ENCODE measurements around the gene NAT16.

Gene NAT16

GRCh38 chr7:101161692-101162471, 18.2 kb downstream of the NAT16 start:
- Mint-ChIP-seq H3K27ac (no peak overlapping the region), H3K9me3 (ENCODE audit: low read depth) (no peaks in the 10 kb centered on the region), H3K4me3 (peak overlapping the region; percentile 79), H3K27me3 (peaks cover 7% of the 10 kb centered on the region), H3K4me1 (ENCODE audit: low read depth) (peaks cover 23% of the 10 kb centered on the region), H3K36me3 (peaks cover 4% of the 10 kb centered on the region)

GRCh38 chr7:101160910-101161309, 19.2 kb downstream of the NAT16 start:
- no peaks in the 10 kb centered on the region for H3K9me3 Mint-ChIP-seq (ENCODE audit: low read depth)
- peaks cover 17% of the 10 kb centered on the region for H3K4me1 Mint-ChIP-seq (ENCODE audit: low read depth)
- peaks cover 4% of the 10 kb centered on the region for H3K36me3 Mint-ChIP-seq
- peaks cover 3% of the 10 kb centered on the region for H3K27me3 Mint-ChIP-seq
- no peak overlapping the region for H3K4me3 Mint-ChIP-seq
- no peak overlapping the region for H3K27ac Mint-ChIP-seq

GRCh38 chr7:101159696-101160674, 20.1 kb downstream of the NAT16 start:
- no peak overlapping the region for H3K4me3 Mint-ChIP-seq
- H3K27me3 Mint-ChIP-seq: no peaks in the 10 kb centered on the region
- H3K27ac Mint-ChIP-seq: no peak overlapping the region
- peaks cover 4% of the 10 kb centered on the region for H3K36me3 Mint-ChIP-seq
- H3K4me1 Mint-ChIP-seq (ENCODE audit: low read depth): peaks cover 14% of the 10 kb centered on the region
- H3K9me3 Mint-ChIP-seq (ENCODE audit: low read depth): no peaks in the 10 kb centered on the region

GRCh38 chr7:101156866-101157589, 23.1 kb downstream of the NAT16 start:
- Mint-ChIP-seq H3K36me3 (peaks cover 4% of the 10 kb centered on the region), H3K4me3 (peak overlapping the region; percentile 23), H3K9me3 (ENCODE audit: low read depth) (no peaks in the 10 kb centered on the region), H3K27ac (no peak overlapping the region), H3K27me3 (no peaks in the 10 kb centered on the region), H3K4me1 (ENCODE audit: low read depth) (peaks cover 10% of the 10 kb centered on the region)

- no peaks in the 10 kb centered on the region for H3K27me3 Mint-ChIP-seq
- H3K27ac Mint-ChIP-seq: no peak overlapping the region
- peaks cover 4% of the 10 kb centered on the region for H3K36me3 Mint-ChIP-seq
- no peaks in the 10 kb centered on the region for H3K9me3 Mint-ChIP-seq (ENCODE audit: low read depth)
- peaks cover 10% of the 10 kb centered on the region for H3K4me1 Mint-ChIP-seq (ENCODE audit: low read depth)
- H3K4me3 Mint-ChIP-seq: no peak overlapping the region
Measured at GRCh38 chr7:101156277-101156676, 23.8 kb downstream of the NAT16 start.

- no peaks in the 10 kb centered on the region for H3K9me3 Mint-ChIP-seq (ENCODE audit: low read depth)
- H3K4me3 Mint-ChIP-seq: peak overlapping the region; percentile 81
- peaks cover 10% of the 10 kb centered on the region for H3K4me1 Mint-ChIP-seq (ENCODE audit: low read depth)
- H3K27ac Mint-ChIP-seq: no peak overlapping the region
- no peaks in the 10 kb centered on the region for H3K27me3 Mint-ChIP-seq
- peaks cover 4% of the 10 kb centered on the region for H3K36me3 Mint-ChIP-seq
Measured at GRCh38 chr7:101155303-101155702, 24.8 kb downstream of the NAT16 start.

GRCh38 chr7:101154693-101155102, 25.4 kb downstream of the NAT16 start:
- peaks cover 4% of the 10 kb centered on the region for H3K36me3 Mint-ChIP-seq
- H3K9me3 Mint-ChIP-seq (ENCODE audit: low read depth): no peaks in the 10 kb centered on the region
- H3K4me3 Mint-ChIP-seq: peak overlapping the region; percentile 81
- H3K4me1 Mint-ChIP-seq (ENCODE audit: low read depth): peaks cover 10% of the 10 kb centered on the region
- no peak overlapping the region for H3K27ac Mint-ChIP-seq
- peaks cover 2% of the 10 kb centered on the region for H3K27me3 Mint-ChIP-seq

GRCh38 chr7:101153969-101154692, 26.0 kb downstream of the NAT16 start, which contains the start of gene AP1S1:
Gene AP1S1 (plus strand): TSS chr7:101154476. CDS start chr7:101154515, 39 bp downstream.
- Mint-ChIP-seq H3K4me3 (peak within 1 kb of the TSS; percentile 84), H3K27ac (no peak within 1 kb of the TSS)

GRCh38 chr7:101151908-101152651, 28.0 kb downstream of the NAT16 start:
- H3K36me3 Mint-ChIP-seq: no peaks in the 10 kb centered on the region
- H3K4me3 Mint-ChIP-seq: no peak overlapping the region
- H3K27me3 Mint-ChIP-seq: peaks cover 11% of the 10 kb centered on the region
- no peak overlapping the region for H3K27ac Mint-ChIP-seq
- no peaks in the 10 kb centered on the region for H3K9me3 Mint-ChIP-seq (ENCODE audit: low read depth)
- H3K4me1 Mint-ChIP-seq (ENCODE audit: low read depth): peaks cover 15% of the 10 kb centered on the region

More at GRCh38 chr7:101153969-101154692, 26.0 kb downstream of the NAT16 start, which contains the start of gene AP1S1:
- Mint-ChIP-seq H3K9me3 (ENCODE audit: low read depth) (no peaks in the 10 kb centered on the region), H3K36me3 (peaks cover 4% of the 10 kb centered on the region), H3K4me1 (ENCODE audit: low read depth) (peaks cover 10% of the 10 kb centered on the region), H3K27me3 (peaks cover 6% of the 10 kb centered on the region)

- Mint-ChIP-seq H3K36me3 (no peaks in the 10 kb centered on the region), H3K27ac (peak overlapping the region; percentile 66), H3K4me3 (peak overlapping the region; percentile 38), H3K4me1 (ENCODE audit: low read depth) (peaks cover 51% of the 10 kb centered on the region), H3K27me3 (peaks cover 8% of the 10 kb centered on the region), H3K9me3 (ENCODE audit: low read depth) (no peaks in the 10 kb centered on the region)
Measured at GRCh38 chr7:101140746-101141382, 39.2 kb downstream of the NAT16 start.

GRCh38 chr7:101140339-101140699, 39.8 kb downstream of the NAT16 start:
- Mint-ChIP-seq H3K27ac (no peak overlapping the region), H3K9me3 (ENCODE audit: low read depth) (no peaks in the 10 kb centered on the region), H3K4me3 (no peak overlapping the region), H3K36me3 (no peaks in the 10 kb centered on the region), H3K4me1 (ENCODE audit: low read depth) (peaks cover 51% of the 10 kb centered on the region), H3K27me3 (peaks cover 8% of the 10 kb centered on the region)

GRCh38 chr7:101138213-101138870, 41.8 kb downstream of the NAT16 start:
- Mint-ChIP-seq H3K36me3 (no peaks in the 10 kb centered on the region), H3K9me3 (ENCODE audit: low read depth) (no peaks in the 10 kb centered on the region), H3K27ac (peak overlapping the region; percentile 90), H3K27me3 (peaks cover 2% of the 10 kb centered on the region), H3K4me3 (peak overlapping the region; percentile 69), H3K4me1 (ENCODE audit: low read depth) (peaks cover 54% of the 10 kb centered on the region)

All from activated naive CD8-positive, alpha-beta T cell (primary cell).